ENCODE results near the gene EEA1. TPM values are rescaled to one million over a fixed set of nuclear protein-coding genes. Genes with fewer than 3 reads are reported as not detected.
"Not testable (repeated sequence)": the region's sequence is repeated elsewhere in the genome, so short reads cannot be mapped to it uniquely, and the experiment has no call there.

EEA1 gene
- total and polyA plus RNA-seq, 10 of the 15 experiments (the other 5 are each of a cell fraction or from before 2014, with no cell fraction given) = 5.5 to 40.3 (median 13.5) TPM

DNA sequence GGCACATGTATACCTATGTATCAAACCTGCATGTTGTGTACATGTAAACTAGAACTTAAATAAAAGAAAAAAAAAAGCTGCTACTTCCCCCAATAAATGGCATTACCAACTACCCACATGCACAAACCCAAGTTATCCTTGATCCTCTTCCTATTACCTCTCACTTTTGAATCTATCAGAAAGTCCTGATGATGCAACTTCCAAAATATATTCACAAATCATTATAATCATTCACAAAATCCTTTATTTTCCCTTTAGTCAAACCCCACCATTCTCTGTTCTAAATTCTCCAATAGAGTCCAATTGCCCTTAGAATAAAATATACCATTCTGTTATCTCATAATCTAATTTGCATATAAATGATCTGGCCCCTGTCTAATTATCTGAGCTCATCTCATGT is 134.3 kb downstream of the EEA1 start:
- no peaks in the 10 kb centered on the region; the same call in 2 of the 3 replicates for H3K9me3 ChIP-seq (replicated peaks; ENCODE audit: control insufficient read depth, insufficient read depth, low read length)
- BruUV-seq (replicated peaks) = no TSS peak

DNA sequence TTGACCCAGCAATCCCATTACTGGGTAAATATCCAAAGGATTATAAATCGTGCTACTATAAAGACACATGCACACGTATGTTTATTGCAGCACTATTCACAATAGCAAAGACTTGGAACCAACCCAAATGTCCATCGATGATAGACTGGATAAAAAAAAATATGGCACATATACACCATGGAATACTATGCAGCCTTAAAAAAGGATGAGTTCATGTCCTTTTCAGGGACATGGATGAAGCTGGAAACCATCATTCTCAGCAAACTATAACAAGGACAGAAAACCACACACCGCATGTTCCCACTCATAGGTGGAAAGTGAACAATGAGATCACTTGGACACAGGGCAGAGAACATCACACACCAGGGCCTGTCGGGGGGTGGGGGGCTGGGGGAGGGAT is 134.7 kb downstream of the EEA1 start:
- H3K27me3 ChIP-seq (replicated peaks in 1 of 2; ENCODE audit: control insufficient read depth in 2 of 2, insufficient read depth in 2 of 2, low read length in 1 of 2); H4K20me1 ChIP-seq (ENCODE audit: control insufficient read depth, insufficient read depth); RAD21 ChIA-PET (ENCODE audit: unreplicated experiment); BruUV-seq (replicated peaks); DNase-seq (ENCODE audit: low read depth, low spot score); H3K9ac ChIP-seq (ENCODE audit: control insufficient read depth, insufficient read depth, low read length); H3K4me3 ChIP-seq; FAIRE-seq; ATAC-seq; H3K4me2 ChIP-seq (ENCODE audit: control insufficient read depth, insufficient read depth); H3K4me1 ChIP-seq (ENCODE audit: control insufficient read depth, insufficient read depth, low read length); in situ Hi-C loops (cut with MboI); H2AFZ ChIP-seq (ENCODE audit: control insufficient read depth, low read depth, low read length); H3K9me3 ChIP-seq (replicated peaks; ENCODE audit: control insufficient read depth, insufficient read depth, low read length); H3K27ac ChIP-seq (ENCODE audit: control insufficient read depth, insufficient read depth); H3K36me3 ChIP-seq (ENCODE audit: control insufficient read depth in 2 of 2, insufficient read depth in 2 of 2, low read length in 1 of 2); H3K79me2 ChIP-seq (ENCODE audit: control insufficient read depth, insufficient read depth, low read length); intact Hi-C loops (cut with micrococcal nuclease; ENCODE audit: unreplicated experiment): not testable (repeated sequence)
- ChIA-PET CTCF (interaction anchor here (1.0 kb wide), 1 partner anchor 10 kb away, joined by 4 read pairs; no protein-coding TSS in a partner anchor), SMC1A (ENCODE audit: uncharacterized antibody, unreplicated experiment) (interaction anchor here (1.7 to 2.8 kb wide), 3 partner anchors 8 to 193 kb away, joined by 4 to 13 read pairs (median 4); no protein-coding TSS in a partner anchor), POLR2A (interaction anchor here (1.0 kb wide), 1 partner anchor 11 kb away, joined by 3 read pairs; no protein-coding TSS in a partner anchor)
- WGBS (ENCODE audit: insufficient coverage, insufficient replicate concordance, low lambda C conversion rate, missing lambda C conversion rate) = 97% methylated on average over 5 of the region's 5 CpGs

More for the DNA sequence above, 134.3 kb downstream of the EEA1 start:
- no peak for FAIRE-seq
- POLR2A ChIA-PET = interaction anchor here (0.5 to 1.1 kb wide), 3 partner anchors 11 to 82 kb away, joined by 3 to 4 read pairs (median 4); no protein-coding TSS in a partner anchor
- TF ChIP-seq EED (IDR thresholded peaks at IDR 0.05; ENCODE audit: low read depth) (no peak), POLR2A (IDR thresholded peaks at IDR 0.05; ENCODE audit: low read depth, low read length) (no peak), SP1 (IDR thresholded peaks at IDR 0.05; ENCODE audit: low read depth, low read length) (no peak), CREB1 (IDR thresholded peaks at IDR 0.05; ENCODE audit: low read depth) (no peak), IRF4 (IDR thresholded peaks at IDR 0.05; ENCODE audit: low read depth, low read length) (no peak), NFYA (IDR thresholded peaks at IDR 0.05; ENCODE audit: borderline replicate concordance, low read depth, low read length) (no peak), LARP7 (IDR thresholded peaks at IDR 0.05) (no peak), RB1 (IDR thresholded peaks at IDR 0.05; ENCODE audit: borderline replicate concordance) (no peak)
- RAD21 ChIA-PET (ENCODE audit: unreplicated experiment) = interaction anchor here (1.5 kb wide), 1 partner anchor 132 kb away, joined by 3 read pairs; no protein-coding TSS in a partner anchor
- Histone ChIP-seq H3K79me2 (ENCODE audit: control insufficient read depth, insufficient read depth, low read length) (no peaks in the 10 kb centered on the region), H3K9ac (ENCODE audit: control insufficient read depth, insufficient read depth, low read length) (no peak overlapping the region), H3K4me3 (no peak overlapping the region), H3K4me1 (ENCODE audit: control insufficient read depth, insufficient read depth, low read length) (no peaks in the 10 kb centered on the region), H3K36me3 (ENCODE audit: control insufficient read depth in 2 of 2, insufficient read depth in 2 of 2, low read length in 1 of 2) (peaks cover 0 to 3% of the 10 kb centered on the region in 2 experiments; a peak in 2 of 4 replicates), H4K20me1 (ENCODE audit: control insufficient read depth, insufficient read depth) (no peaks in the 10 kb centered on the region), H3K27me3 (replicated peaks in 1 of 2; ENCODE audit: control insufficient read depth in 2 of 2, insufficient read depth in 2 of 2, low read length in 1 of 2) (no peaks in the 10 kb centered on the region), H2AFZ (ENCODE audit: control insufficient read depth, low read depth, low read length) (no peak overlapping the region), H3K27ac (ENCODE audit: control insufficient read depth, insufficient read depth) (no peak overlapping the region), H3K4me2 (ENCODE audit: control insufficient read depth, insufficient read depth) (no peak overlapping the region)
- in situ Hi-C loops (cut with MboI) (no loop called here), intact Hi-C loops (cut with micrococcal nuclease; ENCODE audit: unreplicated experiment) (no loop called here)
- SMC1A ChIA-PET (ENCODE audit: uncharacterized antibody, unreplicated experiment) = interaction anchor here (0.8 to 2.8 kb wide), 5 partner anchors 9 to 603 kb away, joined by 3 to 13 read pairs (median 4); no protein-coding TSS in a partner anchor
- DNase-seq (ENCODE audit: low read depth, low spot score) = no peak
- CTCF ChIA-PET = interaction anchor here (0.6 to 2.1 kb wide), 4 partner anchors 9 to 1176 kb away, joined by 3 to 11 read pairs (median 4); no protein-coding TSS in a partner anchor
- ATAC-seq = no peak
